Esophagus muscularis mucosa (tissue), 4 donors: ENCODE results near the gene RPS6KA2. TPM values are rescaled to one million over a fixed set of nuclear protein-coding genes. Genes with fewer than 3 reads are reported as not detected.

Experiments
- DNase-seq: peaks from one replicate; pipeline ENCODE4 v3.0.0-alpha.2; 2017; ENCODE audit errors: extremely low spot score
- H3K27ac ChIP-seq, 4 donors: fragments of 200-600 bp; sonication (generic); replicated peaks in 1 of 4; 1 replicate in 3 of 4; 2 replicates in 1 of 4; pipeline ENCODE4 v1.5.1; 2016 to 2019; ENCODE audit warnings: mild to moderate bottlenecking in 1 of 4
- H3K27me3 ChIP-seq, 4 donors: fragments of 200-600 bp; sonication (generic); one replicate each; pipeline versions ENCODE4 v1.5.1 to v1.6.0; 2016 to 2019
- H3K36me3 ChIP-seq, 4 donors: fragments of 200-600 bp; sonication (generic); one replicate each; pipeline ENCODE4 v1.5.1; 2016 to 2019
- H3K4me1 ChIP-seq, 4 donors: fragments of 200-600 bp; sonication (generic); one replicate each; pipeline ENCODE4 v1.5.1; 2016 to 2019
- H3K4me3 ChIP-seq, 4 donors: fragments of 200-600 bp; sonication (generic); 1 replicate in 2 of 4; 2 replicates in 2 of 4; pipeline ENCODE4 v1.5.1; 2016 to 2019; ENCODE audit warnings: mild to moderate bottlenecking in 4 of 4, moderate library complexity in 1 of 4
- H3K9me3 ChIP-seq, 4 donors: fragments of 200-600 bp; sonication (generic); 1 replicate in 3 of 4; 2 replicates in 1 of 4; pipeline ENCODE4 v1.5.1; 2016 to 2019
- EP300 ChIP-seq: sonication (generic); formaldehyde crosslinking; IDR thresholded peaks from one replicate; pipeline ENCODE4 v1.6.1; 2017; ENCODE audit warnings: antibody characterized with exemption
- POLR2A ChIP-seq: fragments of 450-650 bp; IDR thresholded peaks from one replicate; pipeline ENCODE4 v1.6.1; 2017; ENCODE audit warnings: antibody characterized with exemption, moderate library complexity, mild to moderate bottlenecking, low read depth
- POLR2AphosphoS5 ChIP-seq, 2 donors: sonication (generic); formaldehyde crosslinking; IDR thresholded peaks; one replicate each; pipeline ENCODE4 v1.6.1; 2017; ENCODE audit warnings: antibody characterized with exemption in 2 of 2
- WGBS: methylation state at CpG from one replicate; pipeline ENCODE4 v1.1.5; 2018; 5-methylcytosine and 5-hydroxymethylcytosine counted together
- intact Hi-C: fragments of 100-400 bp; cut with DNase I; formaldehyde crosslinking; loops from one replicate; pipeline ENCODE4 v1.15.1; 2023
- total RNA-seq, 4 donors: library from RNA; depleted of rRNA; stranded (reverse); fragments of >200 nt; gene quantifications; one replicate each; pipeline versions ENCODE4 v1.1.0 to v1.2.1, GENCODE V29; 2016
- TF ChIP-seq, protein P1 (sequence below), 3 experiments: fragments of 200-600 bp in 2 of 3; fragments of 450-650 bp in 1 of 3; sonication (generic) in 2 of 3; IDR thresholded peaks; one replicate each; pipeline ENCODE4 v1.5.1; 2017 to 2019; ENCODE audit warnings: antibody characterized with exemption in 3 of 3, mild to moderate bottlenecking in 2 of 3, moderate library complexity in 1 of 3

Gene RPS6KA2
- total RNA-seq, 4 donors from 2014 or later, result 83.9 to 126 (median 112) TPM

GRCh38 chr6:166499350-166500163 is 127.5 kb downstream of the RPS6KA2 start:
- intact Hi-C loops, result no loop called here
- H3K27ac ChIP-seq, result no peak overlapping the region
- peaks cover 0 to 6% (median 2%) of the 10 kb centered on the region in 4 donors for H3K4me1 ChIP-seq
- H3K4me3 ChIP-seq, result no peak overlapping the region
- no peaks in the 10 kb centered on the region for H3K9me3 ChIP-seq
- peaks cover 11 to 95% (median 88%) of the 10 kb centered on the region in 4 donors for H3K36me3 ChIP-seq
- no peaks in the 10 kb centered on the region for H3K27me3 ChIP-seq
- no peak for DNase-seq
- WGBS, result 95% methylated on average over 6 of the region's 7 CpGs
- no peak for TF ChIP-seq POLR2AphosphoS5 (IDR thresholded peaks at IDR 0.05)
- no peak for TF ChIP-seq POLR2A
- TF ChIP-seq EP300, result no peak
- TF ChIP-seq, protein P1, sequence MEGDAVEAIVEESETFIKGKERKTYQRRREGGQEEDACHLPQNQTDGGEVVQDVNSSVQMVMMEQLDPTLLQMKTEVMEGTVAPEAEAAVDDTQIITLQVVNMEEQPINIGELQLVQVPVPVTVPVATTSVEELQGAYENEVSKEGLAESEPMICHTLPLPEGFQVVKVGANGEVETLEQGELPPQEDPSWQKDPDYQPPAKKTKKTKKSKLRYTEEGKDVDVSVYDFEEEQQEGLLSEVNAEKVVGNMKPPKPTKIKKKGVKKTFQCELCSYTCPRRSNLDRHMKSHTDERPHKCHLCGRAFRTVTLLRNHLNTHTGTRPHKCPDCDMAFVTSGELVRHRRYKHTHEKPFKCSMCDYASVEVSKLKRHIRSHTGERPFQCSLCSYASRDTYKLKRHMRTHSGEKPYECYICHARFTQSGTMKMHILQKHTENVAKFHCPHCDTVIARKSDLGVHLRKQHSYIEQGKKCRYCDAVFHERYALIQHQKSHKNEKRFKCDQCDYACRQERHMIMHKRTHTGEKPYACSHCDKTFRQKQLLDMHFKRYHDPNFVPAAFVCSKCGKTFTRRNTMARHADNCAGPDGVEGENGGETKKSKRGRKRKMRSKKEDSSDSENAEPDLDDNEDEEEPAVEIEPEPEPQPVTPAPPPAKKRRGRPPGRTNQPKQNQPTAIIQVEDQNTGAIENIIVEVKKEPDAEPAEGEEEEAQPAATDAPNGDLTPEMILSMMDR (IDR thresholded peaks at IDR 0.05), result no peak

DNA sequence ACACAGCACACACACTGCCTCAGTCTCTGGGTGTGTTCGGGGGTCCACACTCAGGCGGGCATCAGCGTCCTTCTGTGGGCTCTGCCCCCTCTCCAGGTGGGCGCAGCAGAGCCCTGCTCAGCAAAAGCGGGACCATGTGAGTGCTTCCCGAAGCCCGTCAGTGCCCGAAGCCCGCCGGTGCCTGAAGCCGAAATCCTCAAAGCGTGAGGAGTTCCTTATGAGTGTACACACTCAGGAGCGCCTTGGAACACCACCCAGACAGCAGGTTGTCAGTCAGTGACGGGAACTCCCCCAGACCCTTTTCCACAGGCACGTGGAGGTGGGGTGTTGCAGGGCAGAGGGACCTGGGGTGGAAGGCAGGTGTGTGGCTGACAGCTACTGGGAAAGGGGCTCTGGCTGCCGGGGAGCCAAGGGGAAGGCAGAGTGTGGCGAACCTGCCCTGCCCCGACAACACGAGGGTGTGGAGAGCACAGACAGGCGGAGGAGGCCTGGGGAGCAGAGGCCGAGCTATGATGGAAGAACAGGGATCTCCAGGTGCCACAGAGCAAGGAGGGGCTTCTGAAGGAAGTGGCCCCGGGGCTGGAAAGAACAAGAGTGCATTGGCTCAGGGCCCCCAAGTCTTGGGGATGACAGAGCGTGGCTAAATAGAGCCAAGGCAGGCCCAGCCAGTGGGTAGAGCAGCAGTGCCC is 128.2 kb downstream of the RPS6KA2 start:
- no peak overlapping the region for H3K27ac ChIP-seq
- H3K27me3 ChIP-seq, result no peaks in the 10 kb centered on the region
- H3K9me3 ChIP-seq, result no peaks in the 10 kb centered on the region
- intact Hi-C loops, result no loop called here
- peaks cover 0 to 6% (median 2%) of the 10 kb centered on the region in 4 donors for H3K4me1 ChIP-seq
- TF ChIP-seq, protein P1 (IDR thresholded peaks at IDR 0.05), result no peak
- H3K4me3 ChIP-seq, result no peak overlapping the region
- DNase-seq, result no peak
- 96% methylated on average over 14 of the region's 23 CpGs for WGBS
- H3K36me3 ChIP-seq, result peaks cover 16 to 95% (median 85%) of the 10 kb centered on the region in 4 donors

DNA sequence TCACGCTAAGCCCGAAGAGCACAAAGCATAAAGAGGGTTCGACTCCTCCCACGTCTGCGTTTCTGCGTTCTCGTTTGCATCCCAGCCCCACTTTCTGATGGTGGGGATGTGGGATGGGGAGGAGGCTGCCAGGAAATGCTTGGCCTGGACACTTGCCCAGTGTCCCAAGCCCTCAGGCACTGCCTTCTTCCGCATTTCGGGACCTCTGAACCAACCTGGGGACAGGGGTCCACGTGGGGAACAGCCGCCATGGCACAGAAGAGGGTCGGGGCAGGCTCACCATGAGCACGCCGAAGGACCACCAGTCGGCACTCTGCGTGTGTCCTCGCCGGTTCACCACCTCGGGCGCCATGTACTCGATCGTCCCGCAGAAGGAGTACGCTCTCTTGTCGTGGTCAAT is 128.8 kb downstream of the RPS6KA2 start:
- Histone ChIP-seq H3K4me3 (no peak overlapping the region), H3K4me1 (peaks cover 0 to 6% (median 2%) of the 10 kb centered on the region in 4 donors), H3K9me3 (no peaks in the 10 kb centered on the region), H3K36me3 (peaks cover 19 to 95% (median 83%) of the 10 kb centered on the region in 4 donors), H3K27me3 (no peaks in the 10 kb centered on the region), H3K27ac (no peak overlapping the region)
- no peak for TF ChIP-seq POLR2A
- no peak for DNase-seq
- 96% methylated on average over 20 of the region's 25 CpGs for WGBS
- intact Hi-C loops, result no loop called here

DNA sequence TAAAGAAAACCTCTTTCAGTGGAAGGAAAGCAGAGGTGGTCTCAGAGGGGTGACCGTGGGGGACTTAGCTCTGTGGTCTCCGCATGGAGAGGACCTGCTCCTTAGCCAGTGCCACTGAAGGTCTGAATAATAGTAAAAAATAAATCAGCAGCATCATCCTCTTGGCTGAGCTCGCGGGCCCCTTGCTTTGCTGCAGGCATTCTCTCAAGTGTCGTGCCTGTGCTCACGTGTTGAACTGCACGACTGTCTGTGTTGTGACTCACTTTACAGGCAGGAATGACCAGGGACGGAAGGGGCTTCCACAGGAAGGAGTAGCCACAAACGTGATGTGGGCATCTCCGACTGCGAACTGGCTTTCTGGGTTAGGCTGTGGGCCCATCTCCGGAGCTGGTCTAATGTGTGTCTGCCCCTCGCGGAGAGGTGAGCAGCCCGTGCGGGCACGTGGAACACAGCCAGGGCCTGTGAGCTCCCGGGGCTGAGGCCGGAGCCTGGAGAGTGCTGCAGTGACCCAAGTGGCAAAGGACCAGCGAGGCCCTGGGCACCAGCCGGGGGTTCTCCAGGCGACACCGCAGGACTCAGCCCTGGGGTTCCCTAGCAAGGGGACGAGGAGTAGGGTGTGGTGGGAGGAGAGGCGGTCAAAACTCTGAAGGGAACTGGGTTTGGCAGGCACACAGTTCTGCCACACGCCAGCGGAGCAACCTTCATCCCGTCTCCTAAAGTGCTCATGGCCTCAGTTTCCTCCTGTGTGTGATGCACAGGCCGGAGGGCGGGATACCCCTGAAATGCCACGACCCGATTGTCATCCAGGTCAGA is 129.8 kb downstream of the RPS6KA2 start:
- Histone ChIP-seq H3K27me3 (no peaks in the 10 kb centered on the region), H3K4me3 (no peak overlapping the region), H3K9me3 (no peaks in the 10 kb centered on the region), H3K36me3 (peaks cover 19 to 90% (median 79%) of the 10 kb centered on the region in 4 donors), H3K27ac (no peak overlapping the region), H3K4me1 (peaks cover 0 to under 1% (median 0%) of the 10 kb centered on the region in 4 donors)
- 94% methylated on average over 31 of the region's 32 CpGs for whole genome bisulfite sequencing
- intact Hi-C loops, result no loop called here
- DNase-seq, result no peak
- TF ChIP-seq POLR2A, result no peak
- TF ChIP-seq EP300, result no peak
- TF ChIP-seq POLR2AphosphoS5 (IDR thresholded peaks at IDR 0.05), result no peak
- TF ChIP-seq, protein P1 (IDR thresholded peaks at IDR 0.05), result no peak

- Histone ChIP-seq H3K4me1 (peaks cover 0 to under 1% (median 0%) of the 10 kb centered on the region in 4 donors), H3K9me3 (no peaks in the 10 kb centered on the region), H3K36me3 (peaks cover 19 to 87% (median 73%) of the 10 kb centered on the region in 4 donors), H3K27ac (no peak overlapping the region), H3K4me3 (no peak overlapping the region), H3K27me3 (no peaks in the 10 kb centered on the region)
- 100% methylated on average over 2 of the region's 2 CpGs for WGBS
- TF ChIP-seq EP300 (no peak), POLR2A (no peak), POLR2AphosphoS5 (IDR thresholded peaks at IDR 0.05) (no peak)
- TF ChIP-seq, protein P1 (IDR thresholded peaks at IDR 0.05), result no peak
- intact Hi-C loops, result no loop called here
- no peak for DNase-seq
Observed at GRCh38 chr6:166496460-166496859, 130.6 kb downstream of the RPS6KA2 start.
